GM12874 (cell line): Measurements from ENCODE around the gene KIN.

Source experiments
- TF ChIP-seq, protein P1 (sequence below): IDR thresholded peaks from 2 replicates; pipeline ENCODE4 v1.5.1; 2011; ENCODE audit warnings: low read depth, mild to moderate bottlenecking, control low read depth, low read length, moderate library complexity; ENCODE audit not compliant: insufficient read depth

The KIN gene

DNA sequence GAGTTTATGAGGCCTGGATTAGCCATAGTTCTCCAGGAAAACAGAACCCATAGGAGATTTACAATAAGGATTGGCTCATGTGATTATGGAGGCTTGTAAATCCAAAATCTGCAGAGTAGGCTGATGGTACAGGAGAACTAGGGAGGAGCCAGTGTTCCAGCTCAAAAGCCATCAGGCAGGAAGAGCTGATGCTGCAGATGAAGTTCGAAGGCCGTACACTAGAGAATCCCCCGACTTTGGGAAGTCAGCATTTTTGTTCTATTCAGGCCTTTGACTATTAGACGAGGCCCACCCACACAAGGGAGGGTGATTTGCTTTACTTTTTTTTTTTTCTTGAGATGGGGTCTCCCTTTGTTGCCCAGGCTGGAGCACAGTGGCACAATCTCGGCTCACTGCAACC, 37.6 kb downstream of the KIN start:
- TF ChIP-seq, protein P1, sequence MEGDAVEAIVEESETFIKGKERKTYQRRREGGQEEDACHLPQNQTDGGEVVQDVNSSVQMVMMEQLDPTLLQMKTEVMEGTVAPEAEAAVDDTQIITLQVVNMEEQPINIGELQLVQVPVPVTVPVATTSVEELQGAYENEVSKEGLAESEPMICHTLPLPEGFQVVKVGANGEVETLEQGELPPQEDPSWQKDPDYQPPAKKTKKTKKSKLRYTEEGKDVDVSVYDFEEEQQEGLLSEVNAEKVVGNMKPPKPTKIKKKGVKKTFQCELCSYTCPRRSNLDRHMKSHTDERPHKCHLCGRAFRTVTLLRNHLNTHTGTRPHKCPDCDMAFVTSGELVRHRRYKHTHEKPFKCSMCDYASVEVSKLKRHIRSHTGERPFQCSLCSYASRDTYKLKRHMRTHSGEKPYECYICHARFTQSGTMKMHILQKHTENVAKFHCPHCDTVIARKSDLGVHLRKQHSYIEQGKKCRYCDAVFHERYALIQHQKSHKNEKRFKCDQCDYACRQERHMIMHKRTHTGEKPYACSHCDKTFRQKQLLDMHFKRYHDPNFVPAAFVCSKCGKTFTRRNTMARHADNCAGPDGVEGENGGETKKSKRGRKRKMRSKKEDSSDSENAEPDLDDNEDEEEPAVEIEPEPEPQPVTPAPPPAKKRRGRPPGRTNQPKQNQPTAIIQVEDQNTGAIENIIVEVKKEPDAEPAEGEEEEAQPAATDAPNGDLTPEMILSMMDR, result no peak

DNA sequence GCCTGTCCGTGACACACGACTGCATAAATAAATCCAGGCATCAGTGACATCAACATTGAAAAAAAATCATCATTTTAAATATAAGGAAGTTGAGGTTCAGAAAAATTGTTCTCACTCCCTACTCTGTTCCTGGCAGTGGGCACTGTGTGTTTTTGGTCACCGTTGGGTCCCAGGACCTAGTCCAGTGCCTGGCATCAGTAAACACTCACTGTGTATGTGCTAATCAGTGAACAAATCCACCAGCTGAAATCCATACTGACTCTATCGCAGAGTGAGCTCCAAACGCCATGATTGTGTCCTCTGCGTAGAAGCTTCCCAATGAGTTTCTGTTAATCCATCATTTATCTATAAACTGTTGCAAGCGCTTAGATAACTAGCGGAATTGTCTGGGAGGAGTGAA, 43.5 kb downstream of the KIN start:
- TF ChIP-seq, protein P1, result no peak

- TF ChIP-seq, protein P1, result no peak
Measured at GRCh38 chr10:7738536-7739407, 49.0 kb downstream of the KIN start.

DNA sequence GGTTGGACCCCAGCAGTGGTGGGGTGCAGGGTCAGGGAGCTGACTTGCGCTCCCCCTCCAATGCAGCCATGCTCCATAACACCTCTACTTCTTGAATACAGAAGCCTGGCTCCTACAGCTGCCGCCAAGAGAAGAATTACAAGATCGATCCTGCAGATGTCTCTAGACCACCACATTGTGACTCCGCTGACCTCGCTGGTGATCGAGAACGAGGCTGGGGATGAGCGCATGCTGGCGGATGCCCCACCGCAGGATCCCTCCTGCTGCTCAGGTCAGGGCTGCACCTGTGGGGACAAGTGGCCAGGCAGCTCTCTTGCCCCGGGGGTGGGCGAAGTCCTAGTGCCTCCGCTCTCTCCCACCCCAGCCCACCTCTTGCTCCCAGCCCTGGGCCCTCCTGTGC, 53.0 kb downstream of the KIN start:
- TF ChIP-seq, protein P1, result no peak

DNA sequence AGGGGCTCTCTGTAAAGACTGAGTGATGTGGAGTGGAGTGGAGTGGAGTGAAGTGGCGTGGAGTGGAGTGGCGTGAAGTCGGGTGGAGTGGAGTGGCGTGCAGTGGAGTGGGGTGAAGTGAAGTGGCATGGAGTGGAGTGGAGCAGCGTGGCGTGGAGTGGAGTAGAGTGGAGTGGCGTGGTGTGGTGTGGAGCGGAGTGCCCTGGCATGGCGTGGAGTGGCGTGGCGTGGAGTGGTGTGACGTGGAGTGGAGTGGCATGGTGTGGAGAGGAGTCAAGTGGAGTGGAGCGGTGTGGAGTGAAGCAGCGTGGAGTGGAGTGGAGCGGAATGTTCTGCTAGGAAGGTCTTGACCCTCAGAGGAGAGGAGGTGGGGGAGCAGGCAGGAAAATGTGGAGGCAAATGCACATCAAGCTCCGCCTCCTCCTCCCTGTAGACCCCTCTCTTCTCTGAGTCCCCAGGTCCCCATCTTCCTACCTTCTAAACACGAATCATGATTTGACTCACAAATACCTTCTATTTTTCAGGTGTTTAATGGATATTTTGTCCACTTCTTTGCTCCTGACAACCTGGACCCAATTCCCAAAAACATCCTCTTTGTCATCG, 64.8 kb downstream of the KIN start:
- TF ChIP-seq, protein P1, result no peak

- TF ChIP-seq, protein P1, result no peak
Measured at GRCh38 chr10:7720478-7720877, 67.3 kb downstream of the KIN start.

DNA sequence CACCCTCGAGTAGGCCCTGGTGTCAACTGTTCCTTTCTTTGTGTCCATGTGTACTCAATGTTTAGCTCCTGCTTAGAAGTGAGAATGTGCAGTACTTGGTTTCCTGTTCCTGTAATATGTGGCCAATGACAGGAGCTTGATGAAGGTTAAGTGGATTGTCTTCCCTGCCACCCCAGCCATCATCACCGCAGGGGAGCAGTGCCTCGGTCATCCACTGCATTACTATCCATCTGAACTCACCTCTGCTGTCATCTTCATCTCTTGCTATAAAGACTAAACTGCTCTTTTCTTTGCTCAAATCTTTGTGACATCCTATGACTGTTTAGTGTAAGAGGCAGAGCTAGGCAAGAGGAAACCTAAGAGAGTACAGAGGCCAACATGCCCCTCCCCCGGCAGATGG, 69.1 kb downstream of the KIN start:
- TF ChIP-seq, protein P1, result no peak
